ENCODE measurements around the gene DCLK1.

DNA sequence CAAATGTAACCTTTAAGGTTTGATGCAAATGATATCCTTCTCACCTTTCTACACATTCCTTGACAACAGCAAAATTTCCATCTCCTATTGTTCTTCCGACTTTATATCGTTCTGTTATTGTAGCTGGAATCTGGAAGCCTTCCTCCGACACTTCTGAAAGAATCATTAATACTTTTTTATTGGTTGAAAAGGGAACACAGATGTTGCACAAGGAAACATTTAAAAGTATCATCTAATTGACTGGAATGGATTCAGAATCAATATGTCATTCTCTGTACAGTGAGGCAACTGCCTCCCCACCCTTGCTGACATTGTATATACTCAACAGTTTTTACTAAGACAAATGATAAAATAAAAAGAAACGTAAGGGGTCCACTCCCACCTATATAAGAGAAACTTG lies 295.2 kb downstream of the DCLK1 start:
- no peak for TF ChIP-seq POLR2A (IDR thresholded peaks at IDR 0.05)
- TF ChIP-seq CTCF (IDR thresholded peaks at IDR 0.05) = no peak
